AG04450 (cell line): Measurements from ENCODE around the gene CRADD. TPM values are rescaled to one million over a fixed set of nuclear protein-coding genes. Genes with fewer than 3 reads are reported as not detected.

Experiments used
- CTCF ChIA-PET: fragments of 300-600, 350-600 bp; formaldehyde crosslinking; extraction: SDS; loops from one replicate; lab custom pipeline; 2022; ENCODE audit warnings: antibody characterized with exemption, inconsistent platforms; lab: Charles Lee
- POLR2A ChIA-PET: fragments of 350-600 bp; formaldehyde crosslinking; extraction: SDS; loops from one replicate; lab custom pipeline; 2021; ENCODE audit warnings: antibody characterized with exemption, inconsistent platforms; lab: Yijun Ruan, JAX
- DNase-seq: peaks from one replicate; pipeline ENCODE4 v3.0.0-alpha.2; 2011; ENCODE audit warnings: low read depth, low spot score
- H3K27ac ChIP-seq: one replicate; pipeline ENCODE4 v1.5.1; 2012; ENCODE audit warnings: low read depth, low read length, control low read depth
- H3K27me3 ChIP-seq: one replicate; pipeline ENCODE4 v1.6.0; 2012; ENCODE audit warnings: low read length; ENCODE audit not compliant: control insufficient read depth, insufficient read depth
- H3K4me3 ChIP-seq: 2 replicates; pipeline ENCODE4 v1.5.1; 2011; ENCODE audit warnings: mild to moderate bottlenecking, low read depth, low read length, control low read depth
- H3K9me3 ChIP-seq: 2 replicates; pipeline ENCODE4 v1.5.1; 2012; ENCODE audit warnings: low read length; ENCODE audit not compliant: control insufficient read depth, insufficient read depth
- CTCF ChIP-seq: IDR thresholded peaks from 2 replicates; pipeline ENCODE4 v1.5.1; 2011; ENCODE audit warnings: low read depth, low read length, control low read depth, inconsistent platforms
- polyA plus RNA-seq: library from polyadenylated mRNA; depleted of rRNA; stranded (reverse); fragments of >200 nt; gene quantifications from 2 replicates; pipeline ENCODE4 v1.2.3, GENCODE V29; 2011

Gene CRADD
- polyA plus RNA-seq, 1 experiment: 8.8 TPM

GRCh38 chr12:93886533-93887511, 209.6 kb downstream of the CRADD start:
- POLR2A ChIA-PET: interaction anchor here (0.7 to 1.1 kb wide), 2 partner anchors 12 to 31 kb away, joined by 3 read pairs; no protein-coding TSS in a partner anchor
- Histone ChIP-seq H3K27ac (no peak overlapping the region), H3K27me3 (no peaks in the 10 kb centered on the region), H3K4me3 (no peak overlapping the region), H3K9me3 (no peaks in the 10 kb centered on the region)
- no peak for TF ChIP-seq CTCF
- CTCF ChIA-PET: interaction anchor here (1.0 kb wide), 1 partner anchor 9 kb away, joined by 3 read pairs; no protein-coding TSS in a partner anchor
- peak; percentile 51 for DNase-seq

GRCh38 chr12:93888964-93889363, 211.8 kb downstream of the CRADD start:
- no peak for TF ChIP-seq CTCF
- DNase-seq: no peak
- Histone ChIP-seq H3K4me3 (no peak overlapping the region), H3K27ac (no peak overlapping the region), H3K27me3 (no peaks in the 10 kb centered on the region), H3K9me3 (no peaks in the 10 kb centered on the region)
- CTCF ChIA-PET: interaction anchor here (1.1 kb wide), 2 partner anchors 186 to 213 kb away, joined by 3 read pairs; no protein-coding TSS in a partner anchor
- POLR2A ChIA-PET: interaction anchor here (0.6 kb wide), 1 partner anchor 29 kb away, joined by 3 read pairs; no protein-coding TSS in a partner anchor

- no peaks in the 10 kb centered on the region for H3K9me3 ChIP-seq
- no peak for TF ChIP-seq CTCF
- no peak overlapping the region for H3K4me3 ChIP-seq
- ChIA-PET POLR2A (no interaction called here), CTCF (no interaction called here)
- no peaks in the 10 kb centered on the region for H3K27me3 ChIP-seq
- H3K27ac ChIP-seq: no peak overlapping the region
- no peak for DNase-seq
These were observed 212.5 kb downstream of the CRADD start for GRCh38 chr12:93889516-93890212.

GRCh38 chr12:93892423-93893268, 215.5 kb downstream of the CRADD start:
- CTCF ChIA-PET: interaction anchor here (1.9 kb wide), 1 partner anchor 208 kb away, joined by 11 read pairs; no protein-coding TSS in a partner anchor
- DNase-seq: no peak

More at GRCh38 chr12:93892423-93893268, 215.5 kb downstream of the CRADD start:
- H3K9me3 ChIP-seq: no peaks in the 10 kb centered on the region
- no peak overlapping the region for H3K27ac ChIP-seq
- no peak overlapping the region for H3K4me3 ChIP-seq
- no peaks in the 10 kb centered on the region for H3K27me3 ChIP-seq
- POLR2A ChIA-PET: no interaction called here
- TF ChIP-seq CTCF: no peak
